IMR-90 (cell line): ENCODE results near the gene RDH11. TPM values are rescaled to one million over a fixed set of nuclear protein-coding genes. Genes with fewer than 3 reads are reported as not detected.

ENCODE experiments used
- ATAC-seq: fragments of 200-7000 bp; cut with Tn5 transposase; 2 replicates; pipeline ENCODE4 v1.9.1; 2020; ENCODE audit warnings: low read depth, mild to moderate bottlenecking, moderate library complexity
- BruUV-seq: library from RNA; stranded (reverse); fragments of 400-500 nt; replicated peaks from 2 replicates; lab custom pipeline; 2021; lab: Mats Ljungman, UMichigan
- CTCF ChIA-PET: fragments of 300-600 bp; formaldehyde crosslinking; extraction: SDS; loops from one replicate; lab custom pipeline; 2021; ENCODE audit warnings: antibody characterized with exemption; lab: Yijun Ruan, JAX
- POLR2A ChIA-PET: fragments of 300-600 bp; sonication (Branson Sonifier 250); formaldehyde crosslinking; loops from one replicate; lab custom pipeline; 2022; ENCODE audit warnings: antibody characterized with exemption; ENCODE audit not compliant: unreplicated experiment; lab: Charles Lee
- DNase-seq: peaks from one replicate; pipeline ENCODE4 v3.0.0; 2013
- H2AFZ ChIP-seq: replicated peaks from 2 replicates; pipeline ENCODE3; 2013; ENCODE audit warnings: low read length, mild to moderate bottlenecking; ENCODE audit not compliant: poor library complexity
- H2AK5ac ChIP-seq: 2 replicates; pipeline ENCODE4 v1.6.1; 2013; ENCODE audit warnings: low read depth, low read length, inconsistent platforms
- H2AK9ac ChIP-seq: replicated peaks from 2 replicates; pipeline ENCODE3; 2013; ENCODE audit warnings: mild to moderate bottlenecking, low read depth, low read length, moderate library complexity; ENCODE audit not compliant: poor library complexity
- H2BK120ac ChIP-seq: 2 replicates; pipeline ENCODE4 v1.6.1; 2013; ENCODE audit warnings: low read depth, low read length, inconsistent platforms
- H2BK15ac ChIP-seq: 3 replicates; pipeline ENCODE4 v1.6.1; 2013; ENCODE audit warnings: low read depth, low read length, inconsistent platforms
- H2BK20ac ChIP-seq: 2 replicates; pipeline ENCODE4 v1.6.1; 2013; ENCODE audit warnings: low read depth, mild to moderate bottlenecking, inconsistent platforms, low read length, moderate library complexity
- H2BK5ac ChIP-seq: 2 replicates; pipeline ENCODE4 v1.6.1; 2013; ENCODE audit warnings: mild to moderate bottlenecking, low read depth, low read length, inconsistent platforms; ENCODE audit not compliant: poor library complexity, severe bottlenecking
- H3K14ac ChIP-seq: replicated peaks from 2 replicates; pipeline ENCODE4 v1.6.1; 2013; ENCODE audit warnings: low read depth, low read length, inconsistent platforms
- H3K18ac ChIP-seq: 2 replicates; pipeline ENCODE4 v1.6.1; 2013; ENCODE audit warnings: low read depth, low read length, control low read depth
- H3K23ac ChIP-seq: 2 replicates; pipeline ENCODE4 v1.6.1; 2013; ENCODE audit warnings: low read depth, low read length, inconsistent platforms
- H3K27ac ChIP-seq: 2 replicates; pipeline ENCODE4 v1.5.1; 2013; ENCODE audit warnings: mild to moderate bottlenecking, control low read depth, low read length; ENCODE audit not compliant: insufficient read depth
- H3K27me3 ChIP-seq: 2 replicates; pipeline ENCODE4 v1.6.1; 2013; ENCODE audit warnings: low read length; ENCODE audit not compliant: control insufficient read depth, insufficient read depth
- H3K36me3 ChIP-seq: 2 replicates; pipeline ENCODE4 v1.6.1; 2013; ENCODE audit warnings: low read length, mixed read lengths; ENCODE audit not compliant: control insufficient read depth, insufficient read depth
- H3K4ac ChIP-seq: 2 replicates; pipeline ENCODE4 v1.6.1; 2013; ENCODE audit warnings: low read depth, low read length, inconsistent platforms
- H3K4me1 ChIP-seq: 2 replicates; pipeline ENCODE4 v1.6.1; 2013; ENCODE audit warnings: low read length, mixed read lengths; ENCODE audit not compliant: control insufficient read depth, insufficient read depth
- H3K4me2 ChIP-seq: 2 replicates; pipeline ENCODE4 v1.6.1; 2013; ENCODE audit warnings: low read depth, mild to moderate bottlenecking, control low read depth, low read length, moderate library complexity
- H3K4me3 ChIP-seq: 2 replicates; pipeline ENCODE4 v1.5.1; 2013; ENCODE audit warnings: low read depth, mild to moderate bottlenecking, control low read depth, low read length, moderate library complexity; ENCODE audit not compliant: insufficient read depth
- H3K56ac ChIP-seq: 2 replicates; pipeline ENCODE4 v1.6.1; 2013; ENCODE audit warnings: low read length, inconsistent platforms; ENCODE audit not compliant: insufficient read depth; ENCODE audit errors: extremely low read depth
- H3K79me1 ChIP-seq, 2 experiments: 2 replicates each; pipeline ENCODE4 v1.6.1; 2013; ENCODE audit warnings: low read length in 2 of 2, inconsistent platforms in 1 of 2, low read depth in 1 of 2
- H3K9ac ChIP-seq: 2 replicates; pipeline ENCODE4 v1.6.1; 2013; ENCODE audit warnings: low read depth, low read length, control low read depth
- H3K9me1 ChIP-seq: 2 replicates; pipeline ENCODE4 v1.6.1; 2013; ENCODE audit warnings: low read length, inconsistent platforms; ENCODE audit not compliant: insufficient read depth
- H3K9me3 ChIP-seq: 2 replicates; pipeline ENCODE4 v1.6.1; 2013; ENCODE audit warnings: low read length; ENCODE audit not compliant: control insufficient read depth, insufficient read depth
- H4K20me1 ChIP-seq: 2 replicates; pipeline ENCODE4 v1.6.1; 2013; ENCODE audit warnings: low read length, inconsistent platforms; ENCODE audit not compliant: insufficient read depth
- H4K5ac ChIP-seq: 2 replicates; pipeline ENCODE4 v1.6.1; 2013; ENCODE audit warnings: mild to moderate bottlenecking, low read depth, low read length, control low read depth
- H4K8ac ChIP-seq, 2 experiments: 2 replicates each; pipeline ENCODE4 v1.6.1; 2013; ENCODE audit warnings: low read depth in 2 of 2, low read length in 2 of 2, control low read depth in 1 of 2, inconsistent platforms in 1 of 2
- H4K91ac ChIP-seq: 2 replicates; pipeline ENCODE4 v1.6.1; 2013; ENCODE audit warnings: low read depth, low read length, inconsistent platforms; ENCODE audit not compliant: insufficient read depth
- BHLHE40 ChIP-seq: fragments of 150-350 bp; IDR thresholded peaks from 2 replicates; pipeline ENCODE4 v1.6.1; 2016; ENCODE audit warnings: mild to moderate bottlenecking, low read depth, low read length
- CEBPB ChIP-seq: IDR thresholded peaks from 2 replicates; pipeline ENCODE4 v1.6.1; 2012; ENCODE audit warnings: low read depth, low read length, improper control_type of control experiment
- CHD1 ChIP-seq: IDR thresholded peaks from 2 replicates; pipeline ENCODE4 v1.6.1; 2012; ENCODE audit warnings: low read depth, low read length, improper control_type of control experiment
- FOS ChIP-seq: fragments of 150-350 bp; IDR thresholded peaks from 2 replicates; pipeline ENCODE4 v1.6.1; 2016; ENCODE audit warnings: low read depth, low read length
- MAFK ChIP-seq: IDR thresholded peaks from 2 replicates; pipeline ENCODE4 v1.6.1; 2012; ENCODE audit warnings: low read depth, low read length, improper control_type of control experiment
- MAZ ChIP-seq: IDR thresholded peaks from 2 replicates; pipeline ENCODE4 v1.6.1; 2012; ENCODE audit warnings: low read depth, mild to moderate bottlenecking, low read length, improper control_type of control experiment, moderate library complexity, borderline replicate concordance
- MXI1 ChIP-seq: IDR thresholded peaks from 2 replicates; pipeline ENCODE4 v1.6.1; 2012; ENCODE audit warnings: low read depth, mild to moderate bottlenecking, low read length, moderate library complexity, borderline replicate concordance
- NFE2L2 ChIP-seq: fragments of 150-350 bp; IDR thresholded peaks from 2 replicates; pipeline ENCODE4 v1.6.1; 2016; ENCODE audit warnings: low read depth, mild to moderate bottlenecking, low read length
- POLR2A ChIP-seq: IDR thresholded peaks from 2 replicates; pipeline ENCODE4 v1.6.1; 2012; ENCODE audit warnings: mild to moderate bottlenecking, low read depth, low read length
- RAD21 ChIP-seq: IDR thresholded peaks from 2 replicates; pipeline ENCODE4 v1.6.1; 2012; ENCODE audit warnings: low read length, improper control_type of control experiment
- RCOR1 ChIP-seq: IDR thresholded peaks from 2 replicates; pipeline ENCODE4 v1.6.1; 2012; ENCODE audit warnings: mild to moderate bottlenecking, low read length, improper control_type of control experiment; ENCODE audit not compliant: insufficient replicate concordance
- RFX5 ChIP-seq: IDR thresholded peaks from 2 replicates; pipeline ENCODE4 v1.8.0; 2012; ENCODE audit warnings: low read depth, mild to moderate bottlenecking, low read length, moderate library complexity
- SMC3 ChIP-seq: fragments of 150-350 bp; IDR thresholded peaks from 2 replicates; pipeline ENCODE4 v1.6.1; 2016; ENCODE audit warnings: low read depth, mild to moderate bottlenecking, antibody characterized with exemption, low read length, moderate library complexity
- WGBS, 2 experiments: methylation state at CpG; one replicate each; pipeline versions ENCODE4 v1.1.5 to v1.1.7; 2013; ENCODE audit warnings: missing lambda C conversion rate in 2 of 2; ENCODE audit not compliant: insufficient read length in 1 of 2; ENCODE audit errors: extremely low coverage in 2 of 2; 5-methylcytosine and 5-hydroxymethylcytosine counted together
- dilution Hi-C: fragments of 300-500 bp; cut with HindIII; formaldehyde crosslinking; loops from one replicate; pipeline ENCODE4 v1.14.3; 2018; ENCODE audit warnings: low sequenced_read_pairs; ENCODE audit not compliant: unreplicated experiment
- in situ Hi-C: fragments of 300-500 bp; cut with MboI; formaldehyde crosslinking; loops from 3 replicates; pipeline ENCODE4 v1.14.3; 2019; ENCODE audit warnings: low sequenced_read_pairs, inconsistent platforms, mixed read lengths
- intact Hi-C: fragments of 100-400 bp; cut with micrococcal nuclease; formaldehyde crosslinking; loops from 2 replicates; pipeline ENCODE4 v1.10.0; 2022
- polyA plus RNA-seq, 3 experiments: library from polyadenylated mRNA; depleted of rRNA; stranded (reverse); fragments of >200 nt; gene quantifications; 2 replicates each; pipeline ENCODE4 v1.2.3, GENCODE V29; 2012; ENCODE audit warnings: low replicate concordance in 1 of 3
- total RNA-seq: library from RNA; depleted of rRNA; stranded (reverse); fragments of >200 nt; gene quantifications from 2 replicates; pipeline ENCODE4 v1.2.3, GENCODE V29; 2012
- TF ChIP-seq, protein P1 (sequence below): fragments of 150-350 bp; IDR thresholded peaks from 2 replicates; pipeline ENCODE4 v1.6.1; 2017; ENCODE audit warnings: mild to moderate bottlenecking, antibody characterized with exemption, low read length, low read depth
- TF ChIP-seq, protein P2 (sequence below): fragments of 150-350 bp; IDR thresholded peaks from 2 replicates; pipeline ENCODE4 v1.6.1; 2016; ENCODE audit warnings: low read depth, mild to moderate bottlenecking, low read length, moderate library complexity, borderline replicate concordance
- TF ChIP-seq, protein P3 (sequence below): conservative IDR thresholded peaks from 2 replicates; pipeline ENCODE4 v1.5.1; 2012; ENCODE audit warnings: mild to moderate bottlenecking, low read depth, low read length, improper control_type of control experiment

The RDH11 gene
- total and polyA plus RNA-seq, 2 of the 4 experiments (the other 2 are of a cell fraction): 77.3 to 149 TPM

DNA sequence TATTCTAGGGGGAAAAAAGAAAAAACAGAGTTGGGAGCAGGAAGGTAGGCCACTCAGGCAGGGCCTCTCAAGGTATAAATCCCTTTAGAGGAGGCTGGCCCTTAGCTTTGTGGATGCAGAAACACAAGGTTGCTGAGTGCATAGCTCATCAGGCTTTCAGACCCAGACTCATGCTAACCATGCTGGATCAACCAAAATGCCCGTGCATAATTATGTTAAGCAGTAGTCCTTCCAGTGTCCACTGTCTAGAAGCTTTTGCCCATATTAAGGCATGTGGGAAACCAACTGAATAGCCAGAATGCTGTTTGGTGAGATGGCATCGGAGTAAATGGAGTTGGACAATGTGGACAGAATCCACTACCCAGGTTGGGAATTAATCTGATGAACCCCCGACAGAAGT, 56.9 kb downstream of the RDH11 start:
- H2BK120ac ChIP-seq: no peak overlapping the region
- H3K4me3 ChIP-seq: no peak overlapping the region
- no peak overlapping the region for H2BK5ac ChIP-seq
- H3K27me3 ChIP-seq: no peaks in the 10 kb centered on the region
- no peak overlapping the region for H4K91ac ChIP-seq
- no peak for ATAC-seq
- no peak overlapping the region for H3K4ac ChIP-seq
- dilution Hi-C loops: no loop called here
- BruUV-seq: no TSS peak
- H3K4me2 ChIP-seq: no peak overlapping the region
- no peak overlapping the region for H2BK15ac ChIP-seq
- H3K9me3 ChIP-seq: no peaks in the 10 kb centered on the region
- no peak overlapping the region for H3K14ac ChIP-seq
- H2BK20ac ChIP-seq: no peak overlapping the region
- no peak overlapping the region for H2AK5ac ChIP-seq
- intact Hi-C loops: no loop called here
- H3K56ac ChIP-seq: no peak overlapping the region
- H3K27ac ChIP-seq: no peak overlapping the region
- TF ChIP-seq RCOR1 (no peak), BHLHE40 (no peak), POLR2A (no peak), CEBPB (no peak), SMC3 (no peak), MAZ (no peak), RAD21 (no peak), CHD1 (no peak), RFX5 (no peak), MXI1 (no peak), NFE2L2 (no peak), FOS (no peak), MAFK (no peak)
- TF ChIP-seq, protein P1, sequence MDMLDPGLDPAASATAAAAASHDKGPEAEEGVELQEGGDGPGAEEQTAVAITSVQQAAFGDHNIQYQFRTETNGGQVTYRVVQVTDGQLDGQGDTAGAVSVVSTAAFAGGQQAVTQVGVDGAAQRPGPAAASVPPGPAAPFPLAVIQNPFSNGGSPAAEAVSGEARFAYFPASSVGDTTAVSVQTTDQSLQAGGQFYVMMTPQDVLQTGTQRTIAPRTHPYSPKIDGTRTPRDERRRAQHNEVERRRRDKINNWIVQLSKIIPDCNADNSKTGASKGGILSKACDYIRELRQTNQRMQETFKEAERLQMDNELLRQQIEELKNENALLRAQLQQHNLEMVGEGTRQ: no peak
- TF ChIP-seq, protein P2, sequence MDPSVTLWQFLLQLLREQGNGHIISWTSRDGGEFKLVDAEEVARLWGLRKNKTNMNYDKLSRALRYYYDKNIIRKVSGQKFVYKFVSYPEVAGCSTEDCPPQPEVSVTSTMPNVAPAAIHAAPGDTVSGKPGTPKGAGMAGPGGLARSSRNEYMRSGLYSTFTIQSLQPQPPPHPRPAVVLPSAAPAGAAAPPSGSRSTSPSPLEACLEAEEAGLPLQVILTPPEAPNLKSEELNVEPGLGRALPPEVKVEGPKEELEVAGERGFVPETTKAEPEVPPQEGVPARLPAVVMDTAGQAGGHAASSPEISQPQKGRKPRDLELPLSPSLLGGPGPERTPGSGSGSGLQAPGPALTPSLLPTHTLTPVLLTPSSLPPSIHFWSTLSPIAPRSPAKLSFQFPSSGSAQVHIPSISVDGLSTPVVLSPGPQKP: no peak
- TF ChIP-seq, protein P3, sequence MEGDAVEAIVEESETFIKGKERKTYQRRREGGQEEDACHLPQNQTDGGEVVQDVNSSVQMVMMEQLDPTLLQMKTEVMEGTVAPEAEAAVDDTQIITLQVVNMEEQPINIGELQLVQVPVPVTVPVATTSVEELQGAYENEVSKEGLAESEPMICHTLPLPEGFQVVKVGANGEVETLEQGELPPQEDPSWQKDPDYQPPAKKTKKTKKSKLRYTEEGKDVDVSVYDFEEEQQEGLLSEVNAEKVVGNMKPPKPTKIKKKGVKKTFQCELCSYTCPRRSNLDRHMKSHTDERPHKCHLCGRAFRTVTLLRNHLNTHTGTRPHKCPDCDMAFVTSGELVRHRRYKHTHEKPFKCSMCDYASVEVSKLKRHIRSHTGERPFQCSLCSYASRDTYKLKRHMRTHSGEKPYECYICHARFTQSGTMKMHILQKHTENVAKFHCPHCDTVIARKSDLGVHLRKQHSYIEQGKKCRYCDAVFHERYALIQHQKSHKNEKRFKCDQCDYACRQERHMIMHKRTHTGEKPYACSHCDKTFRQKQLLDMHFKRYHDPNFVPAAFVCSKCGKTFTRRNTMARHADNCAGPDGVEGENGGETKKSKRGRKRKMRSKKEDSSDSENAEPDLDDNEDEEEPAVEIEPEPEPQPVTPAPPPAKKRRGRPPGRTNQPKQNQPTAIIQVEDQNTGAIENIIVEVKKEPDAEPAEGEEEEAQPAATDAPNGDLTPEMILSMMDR: no peak
- no peaks in the 10 kb centered on the region for H3K79me1 ChIP-seq
- H3K18ac ChIP-seq: no peak overlapping the region
- no peak for DNase-seq
- no peak overlapping the region for H4K8ac ChIP-seq
- no CpG with 5 or more reads among the region's 3 CpGs for WGBS, 2 experiments
- H2AK9ac ChIP-seq: no peak overlapping the region
- no peak overlapping the region for H3K9ac ChIP-seq
- ChIA-PET CTCF (no interaction called here), POLR2A (no interaction called here)
- H4K20me1 ChIP-seq: no peaks in the 10 kb centered on the region
- no peak overlapping the region for H2AFZ ChIP-seq
- H3K23ac ChIP-seq: no peak overlapping the region
- in situ Hi-C loops: no loop called here
- H4K5ac ChIP-seq: no peak overlapping the region
- H3K36me3 ChIP-seq: no peaks in the 10 kb centered on the region
- no peaks in the 10 kb centered on the region for H3K4me1 ChIP-seq
- H3K9me1 ChIP-seq: peaks cover 3% of the 10 kb centered on the region; the same call in 1 of the 2 replicates
